Measurements from ENCODE around the gene UGT1A3.
"Not testable (repeated sequence)": the region's sequence is repeated elsewhere in the genome, so short reads cannot be mapped to it uniquely, and the experiment has no call there.

UGT1A3 gene

GRCh38 chr2:233746475-233747282 lies 17.8 kb downstream of the UGT1A3 start:
- Histone ChIP-seq H3K27ac (ENCODE audit: low read length) (no peak overlapping the region), H3K9me3 (ENCODE audit: insufficient read depth, low read depth, low read length) (peaks cover 36% of the 10 kb centered on the region; the same call in 1 of the 2 replicates), H3K27me3 (ENCODE audit: insufficient read depth, low read length) (no peaks in the 10 kb centered on the region), H3K9ac (ENCODE audit: low read depth, low read length) (no peak overlapping the region), H3K4me1 (ENCODE audit: insufficient read depth, low read length) (no peaks in the 10 kb centered on the region), H3K36me3 (ENCODE audit: insufficient read depth, low read depth, low read length) (no peaks in the 10 kb centered on the region), H3K4me3 (ENCODE audit: low read length) (no peak overlapping the region)

- Histone ChIP-seq H3K9me3 (ENCODE audit: insufficient read depth, low read depth, low read length) (peaks cover 36% of the 10 kb centered on the region), H3K27me3 (ENCODE audit: insufficient read depth, low read length) (no peaks in the 10 kb centered on the region), H3K27ac (ENCODE audit: low read length) (no peak overlapping the region), H3K4me1 (ENCODE audit: insufficient read depth, low read length) (no peaks in the 10 kb centered on the region), H3K36me3 (ENCODE audit: insufficient read depth, low read depth, low read length) (no peaks in the 10 kb centered on the region), H3K4me3 (ENCODE audit: low read length) (no peak overlapping the region), H3K9ac (ENCODE audit: low read depth, low read length) (no peak overlapping the region)
Observed at GRCh38 chr2:233747283-233747544, 18.4 kb downstream of the UGT1A3 start.

DNA sequence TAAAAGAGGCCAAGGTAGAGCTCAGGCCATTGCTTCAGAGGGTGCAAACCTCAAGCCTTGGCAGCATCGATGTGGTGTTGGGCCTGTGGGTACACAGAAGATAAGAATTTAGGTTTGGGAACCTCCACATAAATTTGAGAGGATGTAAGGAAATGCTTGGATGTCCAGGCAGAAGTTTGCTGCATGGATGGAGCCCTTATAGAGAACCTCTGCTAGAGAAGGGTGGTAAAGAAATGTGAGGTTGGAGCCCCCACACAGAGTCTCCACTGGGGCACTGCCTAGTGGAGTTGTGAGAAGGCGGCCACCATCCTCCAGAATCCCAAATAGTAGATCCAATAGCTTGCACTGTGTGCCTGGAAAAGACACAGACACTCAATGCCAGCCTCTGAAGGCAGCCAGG lies 21.8 kb downstream of the UGT1A3 start:
- H3K9ac ChIP-seq (ENCODE audit: low read depth, low read length); H3K4me3 ChIP-seq (ENCODE audit: low read length); H3K4me1 ChIP-seq (ENCODE audit: insufficient read depth, low read length); H3K27me3 ChIP-seq (ENCODE audit: insufficient read depth, low read length); H3K27ac ChIP-seq (ENCODE audit: low read length); H3K36me3 ChIP-seq (ENCODE audit: insufficient read depth, low read depth, low read length): not testable (repeated sequence)
- H3K9me3 ChIP-seq (ENCODE audit: insufficient read depth, low read depth, low read length) = peaks cover 33% of the 10 kb centered on the region

GRCh38 chr2:233751212-233752009 lies 22.6 kb downstream of the UGT1A3 start:
- not testable (repeated sequence) for H3K4me1 ChIP-seq (ENCODE audit: insufficient read depth, low read length); H3K36me3 ChIP-seq (ENCODE audit: insufficient read depth, low read depth, low read length); H3K9ac ChIP-seq (ENCODE audit: low read depth, low read length); H3K27ac ChIP-seq (ENCODE audit: low read length); H3K4me3 ChIP-seq (ENCODE audit: low read length); H3K27me3 ChIP-seq (ENCODE audit: insufficient read depth, low read length)
- H3K9me3 ChIP-seq (ENCODE audit: insufficient read depth, low read depth, low read length) = peaks cover 29% of the 10 kb centered on the region

DNA sequence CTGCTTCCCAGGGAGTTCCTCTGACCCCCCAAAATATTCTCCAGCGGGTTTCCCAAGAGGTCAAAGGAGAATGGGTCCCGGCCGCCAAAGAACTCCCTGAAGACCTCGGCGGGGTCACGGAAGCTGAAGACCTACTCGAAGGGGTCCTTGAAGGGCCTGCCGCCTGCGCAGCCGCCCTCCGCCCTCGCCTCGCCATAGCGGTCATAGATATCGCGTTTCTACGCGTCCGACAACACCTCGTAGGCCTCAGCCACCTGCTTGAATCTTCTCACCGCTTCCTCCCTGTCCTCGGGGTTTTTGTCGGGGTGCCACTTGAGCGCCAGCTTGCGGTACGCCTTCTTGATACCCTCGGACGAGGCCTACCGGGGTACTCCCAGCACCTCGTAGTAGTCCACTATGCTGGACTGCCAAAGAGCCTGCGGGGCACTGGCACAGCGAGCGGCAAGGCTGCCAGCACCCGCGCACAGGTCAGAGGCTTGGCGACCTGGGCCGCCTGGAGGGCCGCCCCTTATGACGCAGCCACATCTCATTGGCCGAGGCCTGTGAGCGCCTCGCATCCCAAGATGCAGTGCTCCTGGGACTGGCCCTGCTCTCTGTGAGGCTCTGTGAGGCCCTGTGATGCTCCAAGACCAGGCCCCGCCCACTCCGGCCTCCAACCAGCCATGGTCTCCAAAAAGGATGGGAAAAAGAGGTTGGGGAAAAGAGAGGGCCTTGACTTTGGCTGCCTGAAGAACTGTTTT lies 26.2 kb downstream of the UGT1A3 start:
- Histone ChIP-seq H3K9me3 (ENCODE audit: insufficient read depth, low read depth, low read length) (peaks cover 14% of the 10 kb centered on the region), H3K27me3 (ENCODE audit: insufficient read depth, low read length) (no peaks in the 10 kb centered on the region), H3K27ac (ENCODE audit: low read length) (no peak overlapping the region)

DNA sequence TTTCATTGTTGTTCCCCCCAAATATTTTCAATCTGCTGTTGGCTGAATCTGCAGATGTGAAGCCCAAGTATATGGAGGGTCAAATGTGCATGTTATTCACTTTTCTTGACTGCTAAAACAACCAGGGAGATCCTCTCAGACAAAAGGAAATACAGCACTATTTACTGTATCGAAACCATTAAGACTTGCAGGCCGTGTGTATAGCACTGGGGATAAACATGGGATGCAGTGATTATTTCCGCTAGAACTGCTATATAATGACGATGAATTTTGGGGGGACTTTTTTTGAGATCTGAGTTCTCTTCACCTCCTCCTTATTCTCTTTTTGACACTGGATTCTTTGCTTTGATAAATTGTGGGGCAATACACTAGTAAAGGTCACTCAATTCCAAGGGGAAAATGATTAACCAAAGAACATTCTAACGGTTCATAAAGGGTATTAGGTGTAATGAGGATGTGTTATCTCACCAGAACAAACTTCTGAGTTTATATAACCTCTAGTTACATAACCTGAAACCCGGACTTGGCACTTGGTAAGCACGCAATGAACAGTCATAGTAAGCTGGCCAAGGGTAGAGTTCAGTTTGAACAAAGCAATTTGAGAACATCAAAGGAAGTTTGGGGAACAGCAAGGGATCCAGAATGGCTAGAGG lies 27.7 kb downstream of the UGT1A3 start:
- H3K36me3 ChIP-seq (ENCODE audit: insufficient read depth, low read depth, low read length) = no peaks in the 10 kb centered on the region
- no peak overlapping the region for H3K9ac ChIP-seq (ENCODE audit: low read depth, low read length)
- peaks cover 1% of the 10 kb centered on the region for H3K9me3 ChIP-seq (ENCODE audit: insufficient read depth, low read depth, low read length)
- no peak overlapping the region for H3K27ac ChIP-seq (ENCODE audit: low read length)
- no peaks in the 10 kb centered on the region for H3K27me3 ChIP-seq (ENCODE audit: insufficient read depth, low read length)
- H3K4me3 ChIP-seq (ENCODE audit: low read length) = no peak overlapping the region
- no peaks in the 10 kb centered on the region for H3K4me1 ChIP-seq (ENCODE audit: insufficient read depth, low read length)

More for the DNA sequence above, 26.2 kb downstream of the UGT1A3 start:
- Histone ChIP-seq H3K4me1 (ENCODE audit: insufficient read depth, low read length) (no peaks in the 10 kb centered on the region), H3K4me3 (ENCODE audit: low read length) (no peak overlapping the region), H3K36me3 (ENCODE audit: insufficient read depth, low read depth, low read length) (no peaks in the 10 kb centered on the region), H3K9ac (ENCODE audit: low read depth, low read length) (no peak overlapping the region)

GRCh38 chr2:233758141-233758540 lies 29.3 kb downstream of the UGT1A3 start:
- no peaks in the 10 kb centered on the region; the same call in 1 of the 2 replicates for H3K9me3 ChIP-seq (ENCODE audit: insufficient read depth, low read depth, low read length)
- H3K36me3 ChIP-seq (ENCODE audit: insufficient read depth, low read depth, low read length) = no peaks in the 10 kb centered on the region
- H3K9ac ChIP-seq (ENCODE audit: low read depth, low read length) = no peak overlapping the region
- H3K27ac ChIP-seq (ENCODE audit: low read length) = no peak overlapping the region
- no peak overlapping the region for H3K4me3 ChIP-seq (ENCODE audit: low read length)
- no peaks in the 10 kb centered on the region for H3K27me3 ChIP-seq (ENCODE audit: insufficient read depth, low read length)
- H3K4me1 ChIP-seq (ENCODE audit: insufficient read depth, low read length) = no peaks in the 10 kb centered on the region

- Histone ChIP-seq H3K27me3 (ENCODE audit: insufficient read depth, low read length) (no peaks in the 10 kb centered on the region), H3K4me1 (ENCODE audit: insufficient read depth, low read length) (no peaks in the 10 kb centered on the region), H3K27ac (ENCODE audit: low read length) (no peak overlapping the region), H3K4me3 (ENCODE audit: low read length) (no peak overlapping the region), H3K36me3 (ENCODE audit: insufficient read depth, low read depth, low read length) (no peaks in the 10 kb centered on the region), H3K9me3 (ENCODE audit: insufficient read depth, low read depth, low read length) (no peaks in the 10 kb centered on the region), H3K9ac (ENCODE audit: low read depth, low read length) (no peak overlapping the region)
Observed at GRCh38 chr2:233758849-233759248, 30.0 kb downstream of the UGT1A3 start.

- Histone ChIP-seq H3K9ac (ENCODE audit: low read depth, low read length) (no peak within 1 kb of the TSS), H3K9me3 (ENCODE audit: insufficient read depth, low read depth, low read length) (no peaks in the 10 kb centered on the region), H3K4me1 (ENCODE audit: insufficient read depth, low read length) (no peaks in the 10 kb centered on the region), H3K27me3 (ENCODE audit: insufficient read depth, low read length) (no peaks in the 10 kb centered on the region), H3K27ac (ENCODE audit: low read length) (no peak within 1 kb of the TSS), H3K36me3 (ENCODE audit: insufficient read depth, low read depth, low read length) (no peaks in the 10 kb centered on the region), H3K4me3 (ENCODE audit: low read length) (no peak within 1 kb of the TSS)
Observed at GRCh38 chr2:233760043-233760442, 31.2 kb downstream of the UGT1A3 start, which contains the start of gene UGT1A1. Gene UGT1A1 (plus strand): TSS chr2:233760270. CDS start chr2:233760288, 18 bp downstream.

- H3K4me3 ChIP-seq (ENCODE audit: low read length) = no peak overlapping the region
- no peaks in the 10 kb centered on the region for H3K9me3 ChIP-seq (ENCODE audit: insufficient read depth, low read depth, low read length)
- H3K27ac ChIP-seq (ENCODE audit: low read length) = no peak overlapping the region
- no peaks in the 10 kb centered on the region for H3K36me3 ChIP-seq (ENCODE audit: insufficient read depth, low read depth, low read length)
- H3K4me1 ChIP-seq (ENCODE audit: insufficient read depth, low read length) = no peaks in the 10 kb centered on the region
- H3K27me3 ChIP-seq (ENCODE audit: insufficient read depth, low read length) = no peaks in the 10 kb centered on the region
- H3K9ac ChIP-seq (ENCODE audit: low read depth, low read length) = no peak overlapping the region
Observed at GRCh38 chr2:233761040-233761769, 32.4 kb downstream of the UGT1A3 start.

DNA sequence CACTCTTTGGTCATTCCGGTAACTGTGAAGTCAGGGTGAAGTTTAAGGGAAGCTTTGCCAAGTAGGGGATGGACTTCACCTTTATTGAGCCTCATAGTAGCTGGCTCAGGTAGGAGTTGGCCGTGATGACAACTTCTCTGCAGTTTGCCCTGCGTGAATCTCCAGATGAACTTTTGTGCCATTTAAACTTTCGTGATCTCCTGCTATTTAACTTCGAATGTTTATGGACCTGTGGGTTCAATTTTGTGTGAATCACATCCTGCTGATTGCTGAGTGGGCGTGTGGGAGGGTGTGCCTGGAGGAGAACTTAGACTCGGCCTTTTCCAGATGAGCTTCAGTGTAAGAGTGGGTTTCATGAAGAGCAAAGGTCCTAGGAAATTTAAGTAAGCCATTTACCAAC lies 35.4 kb downstream of the UGT1A3 start:
- no peaks in the 10 kb centered on the region; the same call in 1 of the 2 replicates for H3K4me1 ChIP-seq (ENCODE audit: insufficient read depth, low read length)
- no peak overlapping the region for H3K4me3 ChIP-seq (ENCODE audit: low read length)
- H3K27ac ChIP-seq (ENCODE audit: low read length) = no peak overlapping the region
- no peaks in the 10 kb centered on the region for H3K27me3 ChIP-seq (ENCODE audit: insufficient read depth, low read length)
- H3K9ac ChIP-seq (ENCODE audit: low read depth, low read length) = no peak overlapping the region
- no peaks in the 10 kb centered on the region for H3K9me3 ChIP-seq (ENCODE audit: insufficient read depth, low read depth, low read length)
- H3K36me3 ChIP-seq (ENCODE audit: insufficient read depth, low read depth, low read length) = no peaks in the 10 kb centered on the region

Measured in iPS-20b (cell line).